Gastrocnemius medialis (tissue), 4 donors: Measurements from ENCODE around the gene ARL3.

Experiments used
- POLR2A ChIP-seq, 2 donors: fragments of 450-650 bp; IDR thresholded peaks; one replicate each; pipeline ENCODE4 v1.6.1; 2017; ENCODE audit warnings: antibody characterized with exemption in 2 of 2, mild to moderate bottlenecking in 2 of 2, moderate library complexity in 2 of 2
- TF ChIP-seq, protein P1 (sequence below), 5 experiments: fragments of 450-650 bp in 3 of 5; fragments of 200-600 bp in 2 of 5; sonication (generic) in 2 of 5; IDR thresholded peaks in 4 of 5; conservative IDR thresholded peaks in 1 of 5; 1 replicate in 4 of 5; 2 replicates in 1 of 5; pipeline ENCODE4 v1.5.1; 2016 to 2019; ENCODE audit warnings: antibody characterized with exemption in 5 of 5, mild to moderate bottlenecking in 3 of 5, moderate library complexity in 3 of 5

DNA sequence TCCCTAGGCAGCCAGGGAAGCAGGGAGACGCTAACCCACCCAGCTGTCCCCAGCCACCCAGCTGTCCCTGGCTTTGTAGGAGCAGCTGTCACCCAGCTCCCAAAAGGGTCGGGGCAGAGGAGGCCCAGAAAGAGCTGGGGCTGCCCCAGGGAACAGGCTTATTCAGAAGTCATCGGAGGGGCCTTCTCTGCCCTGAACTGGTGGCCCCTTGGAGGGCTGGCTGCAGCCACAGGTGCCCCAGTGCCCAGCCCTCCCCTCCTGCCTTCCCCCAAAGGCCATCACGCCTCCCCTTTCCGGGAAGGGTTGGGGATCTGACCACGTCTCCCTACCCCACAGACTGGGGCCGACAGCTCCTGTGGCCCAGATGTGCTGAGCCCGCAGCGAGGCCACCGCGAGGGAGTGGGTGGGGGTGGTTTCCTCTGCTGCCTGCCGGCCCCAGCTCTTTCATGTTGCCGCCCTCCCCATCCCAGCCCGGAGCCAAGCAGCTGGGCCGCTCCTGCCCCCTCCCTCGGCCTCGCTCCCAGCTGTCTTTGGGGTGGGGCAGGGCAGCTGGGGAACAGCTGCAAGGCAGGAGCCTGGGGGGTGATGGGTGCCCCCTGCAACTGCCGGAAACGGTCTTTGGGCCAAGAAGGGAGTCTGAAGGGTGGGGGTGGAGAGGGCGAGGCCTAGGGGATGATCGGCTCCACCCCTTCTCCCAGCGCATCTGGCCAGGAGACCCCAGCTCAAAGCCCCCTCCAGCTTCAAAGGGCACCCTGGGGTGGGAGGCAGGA is 53.1 kb downstream of the ARL3 start:
- no peak for TF ChIP-seq POLR2A (IDR thresholded peaks at IDR 0.05)
- TF ChIP-seq, protein P1, sequence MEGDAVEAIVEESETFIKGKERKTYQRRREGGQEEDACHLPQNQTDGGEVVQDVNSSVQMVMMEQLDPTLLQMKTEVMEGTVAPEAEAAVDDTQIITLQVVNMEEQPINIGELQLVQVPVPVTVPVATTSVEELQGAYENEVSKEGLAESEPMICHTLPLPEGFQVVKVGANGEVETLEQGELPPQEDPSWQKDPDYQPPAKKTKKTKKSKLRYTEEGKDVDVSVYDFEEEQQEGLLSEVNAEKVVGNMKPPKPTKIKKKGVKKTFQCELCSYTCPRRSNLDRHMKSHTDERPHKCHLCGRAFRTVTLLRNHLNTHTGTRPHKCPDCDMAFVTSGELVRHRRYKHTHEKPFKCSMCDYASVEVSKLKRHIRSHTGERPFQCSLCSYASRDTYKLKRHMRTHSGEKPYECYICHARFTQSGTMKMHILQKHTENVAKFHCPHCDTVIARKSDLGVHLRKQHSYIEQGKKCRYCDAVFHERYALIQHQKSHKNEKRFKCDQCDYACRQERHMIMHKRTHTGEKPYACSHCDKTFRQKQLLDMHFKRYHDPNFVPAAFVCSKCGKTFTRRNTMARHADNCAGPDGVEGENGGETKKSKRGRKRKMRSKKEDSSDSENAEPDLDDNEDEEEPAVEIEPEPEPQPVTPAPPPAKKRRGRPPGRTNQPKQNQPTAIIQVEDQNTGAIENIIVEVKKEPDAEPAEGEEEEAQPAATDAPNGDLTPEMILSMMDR (IDR thresholded peaks at IDR 0.05 in 4 of 5, conservative IDR thresholded peaks at IDR 0.05 in 1 of 5): no peak
